ENCODE data around the gene GARIN5A.

The GARIN5A gene

GRCh38 chr19:50430888-50431342 is 45.7 kb downstream of the GARIN5A start:
- peaks cover 15% of the 10 kb centered on the region for H3K4me1 Mint-ChIP-seq (ENCODE audit: low read depth)
- no peaks in the 10 kb centered on the region for H3K36me3 Mint-ChIP-seq
- peak overlapping the region; percentile 90 for H3K4me3 Mint-ChIP-seq

GRCh38 chr19:50428772-50429463 is 47.7 kb downstream of the GARIN5A start:
- H3K4me1 Mint-ChIP-seq (ENCODE audit: low read depth): peaks cover 15% of the 10 kb centered on the region
- H3K36me3 Mint-ChIP-seq: no peaks in the 10 kb centered on the region
- peaks cover 7% of the 10 kb centered on the region for H3K27me3 Mint-ChIP-seq
- H3K9me3 Mint-ChIP-seq (ENCODE audit: low read depth): no peaks in the 10 kb centered on the region
- H3K4me3 Mint-ChIP-seq: peak overlapping the region; percentile 51
- H3K27ac Mint-ChIP-seq: no peak overlapping the region

More at GRCh38 chr19:50430888-50431342, 45.7 kb downstream of the GARIN5A start:
- H3K27ac Mint-ChIP-seq: no peak overlapping the region
- H3K27me3 Mint-ChIP-seq: peaks cover 7% of the 10 kb centered on the region
- no peaks in the 10 kb centered on the region for H3K9me3 Mint-ChIP-seq (ENCODE audit: low read depth)

DNA sequence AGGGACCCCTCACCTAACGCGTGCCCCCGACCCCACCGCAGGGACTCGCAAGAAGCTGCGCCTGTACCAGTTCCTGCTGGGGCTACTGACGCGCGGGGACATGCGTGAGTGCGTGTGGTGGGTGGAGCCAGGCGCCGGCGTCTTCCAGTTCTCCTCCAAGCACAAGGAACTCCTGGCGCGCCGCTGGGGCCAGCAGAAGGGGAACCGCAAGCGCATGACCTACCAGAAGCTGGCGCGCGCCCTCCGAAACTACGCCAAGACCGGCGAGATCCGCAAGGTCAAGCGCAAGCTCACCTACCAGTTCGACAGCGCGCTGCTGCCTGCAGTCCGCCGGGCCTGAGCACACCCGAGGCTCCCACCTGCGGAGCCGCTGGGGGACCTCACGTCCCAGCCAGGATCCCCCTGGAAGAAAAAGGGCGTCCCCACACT is 48.6 kb downstream of the GARIN5A start:
- Mint-ChIP-seq H3K4me3 (no peak overlapping the region), H3K4me1 (ENCODE audit: low read depth) (peaks cover 15% of the 10 kb centered on the region), H3K9me3 (ENCODE audit: low read depth) (no peaks in the 10 kb centered on the region), H3K36me3 (no peaks in the 10 kb centered on the region), H3K27me3 (peaks cover 5% of the 10 kb centered on the region), H3K27ac (no peak overlapping the region)

- no peak overlapping the region for H3K27ac Mint-ChIP-seq
- peaks cover 4% of the 10 kb centered on the region for H3K27me3 Mint-ChIP-seq
- no peaks in the 10 kb centered on the region for H3K9me3 Mint-ChIP-seq (ENCODE audit: low read depth)
- H3K36me3 Mint-ChIP-seq: no peaks in the 10 kb centered on the region
- H3K4me3 Mint-ChIP-seq: peak overlapping the region; percentile 57
- H3K4me1 Mint-ChIP-seq (ENCODE audit: low read depth): peaks cover 15% of the 10 kb centered on the region
Observed at GRCh38 chr19:50427318-50427925, 49.2 kb downstream of the GARIN5A start.

GRCh38 chr19:50425581-50425980 is 51.1 kb downstream of the GARIN5A start:
- H3K36me3 Mint-ChIP-seq: peaks cover 2% of the 10 kb centered on the region
- peaks cover 6% of the 10 kb centered on the region for H3K4me1 Mint-ChIP-seq (ENCODE audit: low read depth)
- H3K4me3 Mint-ChIP-seq: no peak overlapping the region
- H3K27me3 Mint-ChIP-seq: peaks cover 10% of the 10 kb centered on the region
- peaks cover 2% of the 10 kb centered on the region for H3K9me3 Mint-ChIP-seq (ENCODE audit: low read depth)
- H3K27ac Mint-ChIP-seq: no peak overlapping the region

GRCh38 chr19:50423279-50424113 is 53.2 kb downstream of the GARIN5A start:
- Mint-ChIP-seq H3K27me3 (peaks cover 17% of the 10 kb centered on the region), H3K4me3 (no peak overlapping the region), H3K27ac (no peak overlapping the region), H3K36me3 (peaks cover 2% of the 10 kb centered on the region), H3K9me3 (ENCODE audit: low read depth) (peaks cover 2% of the 10 kb centered on the region), H3K4me1 (ENCODE audit: low read depth) (peaks cover 14% of the 10 kb centered on the region)

DNA sequence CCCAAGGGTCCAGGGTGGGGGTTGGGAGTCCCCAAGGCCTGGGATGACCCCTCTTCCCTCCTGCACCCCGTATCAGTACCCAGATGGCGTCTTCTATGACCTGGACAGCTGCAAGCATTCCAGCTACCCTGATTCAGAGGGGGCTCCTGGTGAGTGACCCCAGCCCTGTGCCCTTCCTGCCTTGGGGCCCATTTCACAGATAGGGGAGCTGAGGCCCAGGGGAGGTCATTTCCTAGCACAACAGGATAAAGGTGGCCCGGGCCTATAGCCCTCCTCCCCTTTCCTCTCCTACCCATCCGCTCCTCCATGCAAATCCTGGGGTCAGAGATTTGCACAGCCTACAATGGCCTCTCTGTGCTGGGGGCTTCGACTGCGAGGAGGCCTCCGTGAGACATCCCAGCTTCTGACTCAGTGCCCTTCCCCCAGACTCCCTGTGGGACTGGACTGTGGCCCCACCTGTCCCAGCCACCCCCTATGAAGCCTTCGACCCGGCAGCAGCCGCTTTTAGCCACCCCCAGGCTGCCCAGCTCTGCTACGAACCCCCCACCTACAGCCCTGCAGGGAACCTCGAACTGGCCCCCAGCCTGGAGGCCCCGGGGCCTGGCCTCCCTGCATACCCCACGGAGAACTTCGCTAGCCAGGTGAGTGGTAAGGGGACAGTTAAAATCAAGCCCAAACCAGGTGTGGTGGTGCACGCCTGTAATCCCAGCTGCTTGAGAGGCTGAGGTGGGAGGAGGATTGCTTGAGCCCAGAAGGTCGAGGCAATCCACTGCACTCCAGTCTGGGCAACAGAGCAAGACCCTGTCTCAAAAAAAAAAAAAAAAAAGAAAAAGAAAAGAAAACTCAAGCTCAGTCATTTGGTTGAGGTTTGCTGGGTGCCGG is 54.0 kb downstream of the GARIN5A start:
- peaks cover 2% of the 10 kb centered on the region for H3K36me3 Mint-ChIP-seq

DNA sequence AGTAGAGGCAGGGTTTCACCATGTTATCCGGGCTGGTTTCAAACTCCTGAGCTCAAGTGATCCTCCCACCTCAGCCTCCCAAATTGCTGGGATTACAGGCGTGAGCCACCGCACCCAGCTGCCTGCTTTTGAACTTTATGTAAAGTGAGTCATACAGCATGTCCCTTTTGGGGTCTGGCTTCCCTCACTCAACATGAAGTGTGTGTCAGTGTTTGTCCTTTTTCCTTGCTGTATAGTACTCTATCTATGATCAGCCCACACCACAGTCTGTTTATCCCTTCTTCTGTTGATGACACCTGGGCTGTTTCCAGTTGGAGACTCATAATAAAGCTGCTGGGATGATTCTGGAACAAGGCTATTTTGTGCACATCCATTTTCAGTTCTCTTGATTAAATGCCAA is 55.8 kb downstream of the GARIN5A start:
- Mint-ChIP-seq H3K9me3 (ENCODE audit: low read depth) (peaks cover 2% of the 10 kb centered on the region), H3K27ac (no peak overlapping the region), H3K27me3 (peaks cover 17% of the 10 kb centered on the region), H3K4me3 (no peak overlapping the region), H3K36me3 (peaks cover 2% of the 10 kb centered on the region), H3K4me1 (ENCODE audit: low read depth) (peaks cover 12% of the 10 kb centered on the region)

More for the DNA sequence above, 54.0 kb downstream of the GARIN5A start:
- Mint-ChIP-seq H3K27me3 (peaks cover 17% of the 10 kb centered on the region), H3K27ac (no peak overlapping the region), H3K4me1 (ENCODE audit: low read depth) (peaks cover 14% of the 10 kb centered on the region), H3K9me3 (ENCODE audit: low read depth) (peaks cover 2% of the 10 kb centered on the region), H3K4me3 (no peak overlapping the region)

DNA sequence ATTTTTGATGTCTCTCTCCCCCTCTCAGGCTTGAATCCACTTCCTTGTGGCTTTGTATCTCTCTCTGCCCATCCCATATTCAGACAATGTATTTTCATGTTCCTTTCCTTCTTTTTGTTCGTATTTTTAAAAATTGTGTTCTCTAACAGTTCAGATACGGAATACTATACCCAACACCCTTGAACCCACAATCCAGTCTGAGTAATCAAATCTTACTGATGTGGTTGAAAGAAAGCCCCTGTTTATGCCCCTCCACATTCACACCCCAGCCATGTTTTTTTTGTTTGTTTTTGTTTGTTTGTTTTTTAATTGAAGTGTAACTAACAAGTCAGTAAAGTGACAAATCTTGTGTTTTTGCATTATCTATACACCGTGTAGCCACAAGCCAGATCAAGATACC is 56.5 kb downstream of the GARIN5A start:
- H3K27me3 Mint-ChIP-seq: peaks cover 17% of the 10 kb centered on the region
- no peak overlapping the region for H3K4me3 Mint-ChIP-seq
- H3K36me3 Mint-ChIP-seq: peaks cover 2% of the 10 kb centered on the region
- peaks cover 2% of the 10 kb centered on the region for H3K9me3 Mint-ChIP-seq (ENCODE audit: low read depth)
- no peak overlapping the region for H3K27ac Mint-ChIP-seq
- peaks cover 12% of the 10 kb centered on the region for H3K4me1 Mint-ChIP-seq (ENCODE audit: low read depth)

DNA sequence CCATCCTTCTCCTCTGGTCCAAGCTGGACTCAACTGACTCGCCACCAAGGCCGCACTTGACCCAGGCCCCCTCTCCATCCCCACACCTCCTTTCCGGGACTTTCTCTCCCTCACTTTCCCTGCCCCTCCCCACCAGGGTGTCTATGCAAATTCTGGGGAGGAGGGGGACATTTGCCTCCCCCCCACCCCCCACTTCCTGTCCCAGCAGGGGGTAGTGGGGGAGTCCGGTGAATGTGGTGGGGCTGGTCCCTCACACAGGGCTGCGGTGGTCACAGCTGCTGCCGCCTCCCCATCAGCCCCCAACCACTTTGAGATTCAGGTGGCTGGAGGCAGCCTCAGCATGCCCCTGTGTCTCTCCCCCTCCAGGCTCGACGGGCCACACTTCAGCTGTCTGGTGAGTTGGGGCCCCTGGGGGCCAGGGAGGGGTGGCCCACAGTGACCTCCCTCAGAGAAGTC is 57.0 kb downstream of the GARIN5A start:
- Mint-ChIP-seq H3K27me3 (peaks cover 17% of the 10 kb centered on the region), H3K27ac (no peak overlapping the region), H3K4me3 (no peak overlapping the region), H3K36me3 (peaks cover 2% of the 10 kb centered on the region), H3K4me1 (ENCODE audit: low read depth) (peaks cover 12% of the 10 kb centered on the region), H3K9me3 (ENCODE audit: low read depth) (peaks cover 2% of the 10 kb centered on the region)

- H3K27me3 Mint-ChIP-seq: peaks cover 17% of the 10 kb centered on the region
- no peak overlapping the region for H3K27ac Mint-ChIP-seq
- H3K4me3 Mint-ChIP-seq: no peak overlapping the region
- peaks cover 12% of the 10 kb centered on the region for H3K4me1 Mint-ChIP-seq (ENCODE audit: low read depth)
- peaks cover 2% of the 10 kb centered on the region for H3K9me3 Mint-ChIP-seq (ENCODE audit: low read depth)
- H3K36me3 Mint-ChIP-seq: peaks cover 2% of the 10 kb centered on the region
Observed at GRCh38 chr19:50419022-50419579, 57.5 kb downstream of the GARIN5A start.

DNA sequence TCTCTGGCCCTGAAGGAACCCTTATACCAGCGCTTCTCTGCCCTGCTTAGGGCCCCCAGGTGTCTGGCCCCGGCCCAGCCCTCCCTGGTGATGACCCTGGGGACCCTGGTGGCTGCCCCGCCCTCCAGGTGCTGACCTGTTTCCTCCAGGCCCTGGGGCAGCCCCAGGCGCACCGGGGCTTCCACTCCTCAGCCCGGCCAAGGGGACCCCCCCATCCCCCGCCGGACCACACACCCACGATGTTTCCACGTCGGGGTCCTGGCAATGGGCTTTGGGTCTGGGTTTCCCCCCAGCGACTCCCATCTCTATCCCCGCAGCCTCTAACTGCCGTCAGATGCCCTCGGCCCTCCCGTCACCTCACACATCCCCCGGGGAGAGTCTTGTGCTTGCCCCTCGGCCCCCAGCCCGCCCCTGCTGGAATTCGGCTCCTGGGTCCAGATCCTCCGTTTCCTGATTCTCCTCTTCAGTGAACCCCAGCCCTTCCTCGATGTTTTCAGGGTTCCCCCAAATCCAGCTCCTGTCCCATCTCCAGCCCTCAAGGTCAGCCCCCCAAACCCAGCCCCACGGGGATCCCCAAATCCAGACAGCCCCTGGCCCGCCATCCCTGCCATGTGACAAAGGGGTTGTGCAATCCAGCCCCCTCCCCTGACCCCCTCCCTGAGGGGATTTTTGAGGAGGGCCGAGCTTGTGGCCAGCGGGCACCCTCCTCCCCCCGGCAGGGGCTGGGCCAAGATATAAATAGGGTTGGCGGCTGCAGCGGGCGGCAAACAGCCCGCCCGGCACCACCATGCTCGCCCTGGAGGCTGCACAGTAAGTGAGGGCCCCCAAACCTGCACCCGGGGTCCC is 58.2 kb downstream of the GARIN5A start, which contains the start of gene SPIB:
Gene SPIB, plus strand, starts transcription at position 763 of the 846 bp plus-strand sequence. Its CDS starts 25 bp downstream, at position 788.
- peaks cover 17% of the 10 kb centered on the region for H3K27me3 Mint-ChIP-seq
- no peak within 1 kb of the TSS for H3K27ac Mint-ChIP-seq
- H3K36me3 Mint-ChIP-seq: peaks cover 2% of the 10 kb centered on the region
- H3K9me3 Mint-ChIP-seq (ENCODE audit: low read depth): peaks cover 2% of the 10 kb centered on the region
- peaks cover 12% of the 10 kb centered on the region for H3K4me1 Mint-ChIP-seq (ENCODE audit: low read depth)
- H3K4me3 Mint-ChIP-seq: no peak within 1 kb of the TSS

Measured in activated naive CD8-positive, alpha-beta T cell (primary cell).